ENCODE results near the gene RNF151.

The RNF151 gene

GRCh38 chr16:1920727-1921171 is 45.9 kb upstream of the RNF151 start:
- Histone ChIP-seq H2BK120ac (ENCODE audit: low read depth, low read length) (no peak overlapping the region), H2BK15ac (ENCODE audit: low read length) (no peak overlapping the region), H3K27me3 (ENCODE audit: control insufficient read depth in 3 of 3, insufficient read depth in 3 of 3, low read depth in 1 of 3, low read length in 3 of 3) (peaks cover 26 to 88% (median 59%) of the 10 kb centered on the region in 3 experiments), H3K79me1 (ENCODE audit: low read depth, low read length) (no peaks in the 10 kb centered on the region), H3K14ac (ENCODE audit: low read length) (no peak overlapping the region), H3K36me3 (replicated peaks in 1 of 2; ENCODE audit: control insufficient read depth in 2 of 2, insufficient read depth in 2 of 2, low read length in 2 of 2) (no peaks in the 10 kb centered on the region), H3K27ac (replicated peaks; ENCODE audit: low read length) (no peak overlapping the region), H3K9ac (ENCODE audit: low read depth, low read length, poor library complexity) (no peak overlapping the region), H2AK5ac (ENCODE audit: low read depth, low read length) (no peak overlapping the region), H4K8ac (ENCODE audit: low read depth, low read length) (no peak overlapping the region), H2AFZ (ENCODE audit: low read length) (peak overlapping the region; percentile 39), H3K18ac (ENCODE audit: low read length) (peak overlapping the region; percentile 4), H3K23ac (ENCODE audit: low read depth, low read length, poor library complexity) (no peak overlapping the region), H2BK12ac (ENCODE audit: low read length) (no peak overlapping the region), H4K91ac (ENCODE audit: low read depth, low read length, poor library complexity) (no peak overlapping the region), H3K9me3 (replicated peaks in 1 of 2; ENCODE audit: control insufficient read depth in 2 of 2, insufficient read depth in 1 of 2, low read depth in 1 of 2, low read length in 2 of 2) (peaks cover 0 to 3% of the 10 kb centered on the region in 2 donors), H3K4me1 (ENCODE audit: control insufficient read depth in 2 of 2, insufficient read depth in 1 of 2, low read depth in 1 of 2, low read length in 2 of 2) (peaks cover 18 to 40% of the 10 kb centered on the region in 2 donors), H3K4me3 (ENCODE audit: low read length in 2 of 2) (no peak overlapping the region), H2BK5ac (ENCODE audit: low read length) (no peak overlapping the region), H3K4me2 (ENCODE audit: insufficient read depth, low read length, poor library complexity, severe bottlenecking) (peak overlapping the region; percentile 12), H3K4ac (ENCODE audit: low read length) (no peak overlapping the region)
- no CpG with 5 or more reads among the region's 15 CpGs for WGBS, 2 donors (ENCODE audit: extremely low coverage in 2 of 2, insufficient read length in 2 of 2, insufficient replicate concordance in 1 of 2)
- DNase-seq (ENCODE audit: low spot score): peak; percentile 65

DNA sequence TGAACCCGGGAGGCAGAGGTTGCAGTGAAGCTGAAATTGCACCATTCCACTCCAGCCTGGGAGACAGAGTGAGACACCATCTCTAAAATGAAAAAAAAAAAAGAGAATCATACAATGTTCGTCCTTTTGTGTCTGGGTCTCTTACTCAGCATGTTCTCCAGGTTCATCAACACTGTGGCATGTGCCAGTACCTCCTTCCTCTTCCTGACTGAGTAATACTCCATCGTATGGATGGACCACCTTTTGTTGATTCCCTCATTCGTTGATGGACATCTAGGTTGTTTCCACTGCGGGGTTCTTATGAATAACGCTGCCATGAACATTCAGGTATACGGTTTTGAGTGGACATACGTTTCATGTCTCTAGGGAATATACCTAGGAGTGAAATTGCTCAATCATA is 44.3 kb upstream of the RNF151 start:
- H3K36me3 ChIP-seq (replicated peaks in 1 of 2; ENCODE audit: control insufficient read depth in 2 of 2, insufficient read depth in 2 of 2, low read length in 2 of 2): no peaks in the 10 kb centered on the region
- H3K4ac ChIP-seq (ENCODE audit: low read length): no peak overlapping the region
- no peak overlapping the region for H4K8ac ChIP-seq (ENCODE audit: low read depth, low read length)
- H2BK15ac ChIP-seq (ENCODE audit: low read length): no peak overlapping the region
- H3K27ac ChIP-seq (replicated peaks; ENCODE audit: low read length): no peak overlapping the region
- H3K18ac ChIP-seq (ENCODE audit: low read length): no peak overlapping the region
- no peak overlapping the region for H3K4me2 ChIP-seq (ENCODE audit: insufficient read depth, low read length, poor library complexity, severe bottlenecking)
- H4K91ac ChIP-seq (ENCODE audit: low read depth, low read length, poor library complexity): no peak overlapping the region
- H3K9ac ChIP-seq (ENCODE audit: low read depth, low read length, poor library complexity): no peak overlapping the region
- no peak for DNase-seq (ENCODE audit: low spot score)
- WGBS, 2 donors (ENCODE audit: extremely low coverage in 2 of 2, insufficient read length in 2 of 2, insufficient replicate concordance in 1 of 2): no CpG with 5 or more reads among the region's 8 CpGs
- no peak overlapping the region for H2BK12ac ChIP-seq (ENCODE audit: low read length)
- H3K79me1 ChIP-seq (ENCODE audit: low read depth, low read length): no peaks in the 10 kb centered on the region
- no peak overlapping the region for H2AK5ac ChIP-seq (ENCODE audit: low read depth, low read length)
- peaks cover 16 to 27% of the 10 kb centered on the region in 2 donors for H3K4me1 ChIP-seq (ENCODE audit: control insufficient read depth in 2 of 2, insufficient read depth in 1 of 2, low read depth in 1 of 2, low read length in 2 of 2)
- H2BK5ac ChIP-seq (ENCODE audit: low read length): no peak overlapping the region
- H2BK120ac ChIP-seq (ENCODE audit: low read depth, low read length): no peak overlapping the region
- no peak overlapping the region for H3K14ac ChIP-seq (ENCODE audit: low read length)
- peaks cover 0 to 3% of the 10 kb centered on the region in 2 donors for H3K9me3 ChIP-seq (replicated peaks in 1 of 2; ENCODE audit: control insufficient read depth in 2 of 2, insufficient read depth in 1 of 2, low read depth in 1 of 2, low read length in 2 of 2)
- H3K23ac ChIP-seq (ENCODE audit: low read depth, low read length, poor library complexity): no peak overlapping the region
- H2AFZ ChIP-seq (ENCODE audit: low read length): no peak overlapping the region
- H3K4me3 ChIP-seq (ENCODE audit: low read length in 2 of 2): no peak overlapping the region
- H3K27me3 ChIP-seq (ENCODE audit: control insufficient read depth in 3 of 3, insufficient read depth in 3 of 3, low read depth in 1 of 3, low read length in 3 of 3): peaks cover 22 to 81% (median 51%) of the 10 kb centered on the region in 3 experiments

GRCh38 chr16:1923299-1924034 is 43.2 kb upstream of the RNF151 start:
- H3K4me3 ChIP-seq (ENCODE audit: low read length in 2 of 2): no peak overlapping the region
- H3K9ac ChIP-seq (ENCODE audit: low read depth, low read length, poor library complexity): no peak overlapping the region
- peak overlapping the region; percentile 30 for H2BK5ac ChIP-seq (ENCODE audit: low read length)
- no CpG with 5 or more reads among the region's 24 CpGs for WGBS, 2 donors (ENCODE audit: extremely low coverage in 2 of 2, insufficient read length in 2 of 2, insufficient replicate concordance in 1 of 2)
- H3K4me1 ChIP-seq (ENCODE audit: control insufficient read depth in 2 of 2, insufficient read depth in 1 of 2, low read depth in 1 of 2, low read length in 2 of 2): peaks cover 15 to 23% of the 10 kb centered on the region in 2 donors
- H2BK120ac ChIP-seq (ENCODE audit: low read depth, low read length): peak overlapping the region; percentile 77
- H3K79me1 ChIP-seq (ENCODE audit: low read depth, low read length): no peaks in the 10 kb centered on the region
- peak overlapping the region; percentile 12 for H3K4me2 ChIP-seq (ENCODE audit: insufficient read depth, low read length, poor library complexity, severe bottlenecking)
- no peak overlapping the region for H3K4ac ChIP-seq (ENCODE audit: low read length)
- peaks cover 0 to 3% of the 10 kb centered on the region in 2 donors for H3K9me3 ChIP-seq (replicated peaks in 1 of 2; ENCODE audit: control insufficient read depth in 2 of 2, insufficient read depth in 1 of 2, low read depth in 1 of 2, low read length in 2 of 2)
- H3K27me3 ChIP-seq (ENCODE audit: control insufficient read depth in 3 of 3, insufficient read depth in 3 of 3, low read depth in 1 of 3, low read length in 3 of 3): peaks cover 17 to 77% (median 41%) of the 10 kb centered on the region in 3 experiments
- no peak for DNase-seq (ENCODE audit: low spot score)
- no peaks in the 10 kb centered on the region for H3K36me3 ChIP-seq (replicated peaks in 1 of 2; ENCODE audit: control insufficient read depth in 2 of 2, insufficient read depth in 2 of 2, low read length in 2 of 2)
- H2AK5ac ChIP-seq (ENCODE audit: low read depth, low read length): peak overlapping the region; percentile 83
- no peak overlapping the region for H2AFZ ChIP-seq (ENCODE audit: low read length)
- peak overlapping the region; percentile 82 for H3K18ac ChIP-seq (ENCODE audit: low read length)
- H4K8ac ChIP-seq (ENCODE audit: low read depth, low read length): no peak overlapping the region
- no peak overlapping the region for H4K91ac ChIP-seq (ENCODE audit: low read depth, low read length, poor library complexity)
- no peak overlapping the region for H3K14ac ChIP-seq (ENCODE audit: low read length)
- H3K23ac ChIP-seq (ENCODE audit: low read depth, low read length, poor library complexity): peak overlapping the region; percentile 51
- peak overlapping the region; percentile 6 for H2BK15ac ChIP-seq (ENCODE audit: low read length)
- no peak overlapping the region for H3K27ac ChIP-seq (replicated peaks; ENCODE audit: low read length)
- H2BK12ac ChIP-seq (ENCODE audit: low read length): peak overlapping the region; percentile 35

DNA sequence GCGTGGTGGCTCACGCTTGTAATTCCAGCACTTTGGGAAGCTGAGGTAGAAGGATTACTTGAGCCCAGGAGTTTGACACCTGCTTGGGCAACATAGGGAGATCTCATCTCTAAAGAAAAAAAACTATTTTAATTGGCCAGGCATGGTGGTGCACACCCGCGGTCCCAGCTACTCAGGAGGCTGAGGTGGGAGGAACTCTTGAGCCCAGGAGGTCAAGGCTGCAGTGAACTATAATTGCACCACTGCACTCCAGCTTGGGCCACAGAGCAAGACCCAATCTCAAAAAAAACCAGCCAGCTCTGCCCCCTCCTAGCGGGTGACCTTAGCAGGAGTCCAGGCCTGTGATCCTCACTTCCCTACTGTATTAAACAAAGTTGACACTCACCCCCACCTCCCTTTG is 42.6 kb upstream of the RNF151 start:
- Histone ChIP-seq H3K27me3 (ENCODE audit: control insufficient read depth in 3 of 3, insufficient read depth in 3 of 3, low read depth in 1 of 3, low read length in 3 of 3) (peaks cover 11 to 73% (median 35%) of the 10 kb centered on the region in 3 experiments), H3K23ac (ENCODE audit: low read depth, low read length, poor library complexity) (peak overlapping the region; percentile 51), H3K9ac (ENCODE audit: low read depth, low read length, poor library complexity) (no peak overlapping the region), H4K8ac (ENCODE audit: low read depth, low read length) (no peak overlapping the region), H4K91ac (ENCODE audit: low read depth, low read length, poor library complexity) (no peak overlapping the region), H3K36me3 (replicated peaks in 1 of 2; ENCODE audit: control insufficient read depth in 2 of 2, insufficient read depth in 2 of 2, low read length in 2 of 2) (no peaks in the 10 kb centered on the region), H3K18ac (ENCODE audit: low read length) (peak overlapping the region; percentile 82), H3K4me2 (ENCODE audit: insufficient read depth, low read length, poor library complexity, severe bottlenecking) (no peak overlapping the region), H3K79me1 (ENCODE audit: low read depth, low read length) (no peaks in the 10 kb centered on the region), H3K4ac (ENCODE audit: low read length) (no peak overlapping the region), H2BK120ac (ENCODE audit: low read depth, low read length) (peak overlapping the region; percentile 35), H2AFZ (ENCODE audit: low read length) (no peak overlapping the region), H2BK12ac (ENCODE audit: low read length) (peak overlapping the region; percentile 26), H3K27ac (replicated peaks; ENCODE audit: low read length) (no peak overlapping the region), H2AK5ac (ENCODE audit: low read depth, low read length) (no peak overlapping the region), H3K4me1 (ENCODE audit: control insufficient read depth in 2 of 2, insufficient read depth in 1 of 2, low read depth in 1 of 2, low read length in 2 of 2) (peaks cover 9 to 19% of the 10 kb centered on the region in 2 donors), H3K9me3 (replicated peaks in 1 of 2; ENCODE audit: control insufficient read depth in 2 of 2, insufficient read depth in 1 of 2, low read depth in 1 of 2, low read length in 2 of 2) (peaks cover 0 to 3% of the 10 kb centered on the region in 2 donors), H3K14ac (ENCODE audit: low read length) (no peak overlapping the region), H2BK5ac (ENCODE audit: low read length) (peak overlapping the region; percentile 30), H2BK15ac (ENCODE audit: low read length) (no peak overlapping the region), H3K4me3 (ENCODE audit: low read length in 2 of 2) (peak overlapping the region in 1 of 2 donors; percentile 43)
- WGBS, 2 donors (ENCODE audit: extremely low coverage in 2 of 2, insufficient read length in 2 of 2, insufficient replicate concordance in 1 of 2): no CpG with 5 or more reads among the region's 5 CpGs
- no peak for DNase-seq (ENCODE audit: low spot score)

All from neuronal stem cell (in vitro differentiated cells).